SW480 (cell line): ENCODE measurements around the gene PRELID3B.
"Not testable (repeated sequence)": the region's sequence is repeated elsewhere in the genome, so short reads cannot be mapped to it uniquely, and the experiment has no call there.

Experiments
- DNase-seq: peaks from one replicate; pipeline ENCODE4 v3.0.0-alpha.2; 2016; ENCODE audit warnings: low spot score

Gene PRELID3B

DNA sequence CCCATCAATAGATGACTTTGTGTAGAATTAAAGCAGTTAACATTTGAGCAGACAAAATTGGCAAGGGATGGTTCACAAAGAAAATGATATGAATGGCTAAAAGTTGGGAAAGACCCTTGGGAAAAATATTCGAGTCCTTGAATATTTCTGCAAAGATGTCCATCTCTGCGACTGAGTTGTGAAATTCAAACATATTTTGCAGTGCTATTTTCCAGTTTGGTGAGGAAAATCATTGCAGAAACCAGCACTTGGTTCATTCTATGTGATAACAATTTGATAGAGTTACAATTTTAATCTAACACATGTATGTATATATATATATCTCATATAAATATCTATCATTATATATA, 6.1 kb upstream of the PRELID3B start:
- DNase-seq, result no peak

DNA sequence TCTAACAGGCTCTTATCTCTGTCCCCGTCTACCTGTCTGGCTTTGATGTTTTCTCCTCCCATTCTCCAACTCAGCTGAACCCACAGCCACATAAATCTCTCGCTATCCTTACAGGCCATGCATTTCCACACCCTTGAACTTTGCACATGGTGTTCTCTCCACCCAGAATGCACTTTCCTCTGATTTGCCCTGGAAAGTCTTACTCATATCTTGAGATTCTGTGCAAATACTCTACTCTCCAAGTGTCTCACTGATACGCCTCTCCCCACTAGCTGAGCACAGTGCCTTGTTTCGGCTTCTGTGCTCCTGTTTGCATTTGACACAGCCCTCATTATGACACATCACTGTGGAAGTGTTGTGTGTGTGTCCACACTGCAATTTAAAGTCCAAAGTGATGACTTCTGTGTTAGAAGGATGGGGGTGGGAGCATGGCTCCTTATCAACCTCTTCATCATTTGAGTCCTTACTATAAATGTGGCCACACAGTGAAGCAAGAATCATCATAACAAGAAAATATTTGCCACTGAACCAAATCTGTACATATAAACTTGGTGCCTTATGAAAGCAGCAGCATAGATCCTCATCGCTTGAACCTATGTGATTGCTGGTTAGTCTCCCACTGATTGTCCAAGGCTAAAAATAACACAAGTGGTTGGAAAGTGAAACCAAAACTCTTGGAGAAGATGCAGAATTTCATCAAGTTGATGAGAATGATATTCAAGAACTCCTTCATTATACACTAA, 5.5 kb upstream of the PRELID3B start:
- peak; percentile 50 for DNase-seq

DNA sequence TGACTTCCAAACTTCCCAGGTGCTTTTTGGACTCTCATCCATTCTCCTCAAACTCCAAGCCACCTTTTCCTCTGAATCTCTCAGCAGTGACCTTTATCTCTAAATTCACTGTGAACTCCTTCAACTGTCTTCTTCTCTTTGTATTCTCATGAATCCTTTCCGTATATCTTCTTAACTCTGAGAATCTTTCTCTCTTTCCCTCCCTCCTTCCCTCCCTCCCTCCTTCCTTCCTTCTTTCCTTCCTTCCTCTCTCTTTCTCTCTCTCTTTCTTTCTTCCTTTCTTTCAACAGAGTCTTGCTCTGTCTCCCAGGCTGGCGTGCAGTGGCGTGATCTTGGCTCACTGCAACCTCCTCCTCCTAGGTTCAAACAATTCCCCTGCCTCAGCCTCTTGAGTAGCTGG, 4.3 kb upstream of the PRELID3B start:
- no peak for DNase-seq

DNA sequence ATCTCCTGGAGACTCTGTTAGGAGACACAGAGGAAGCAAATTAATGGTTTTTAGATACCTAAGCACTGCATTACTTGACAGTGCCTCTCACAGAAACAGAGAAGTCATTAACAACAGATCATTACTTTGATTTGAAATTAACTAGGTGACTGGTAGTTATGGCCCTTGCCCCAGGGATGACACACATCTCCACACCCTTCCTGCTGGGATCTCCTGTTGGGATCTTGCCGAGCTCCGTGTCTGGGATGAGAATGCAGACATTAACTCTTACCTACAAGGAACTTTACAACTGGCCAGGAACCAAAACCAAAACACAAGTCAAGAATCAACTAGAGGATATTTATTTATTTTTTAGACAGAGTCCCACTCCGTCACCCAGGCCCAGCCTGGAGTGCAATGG, 2.2 kb upstream of the PRELID3B start:
- no peak for DNase-seq

DNA sequence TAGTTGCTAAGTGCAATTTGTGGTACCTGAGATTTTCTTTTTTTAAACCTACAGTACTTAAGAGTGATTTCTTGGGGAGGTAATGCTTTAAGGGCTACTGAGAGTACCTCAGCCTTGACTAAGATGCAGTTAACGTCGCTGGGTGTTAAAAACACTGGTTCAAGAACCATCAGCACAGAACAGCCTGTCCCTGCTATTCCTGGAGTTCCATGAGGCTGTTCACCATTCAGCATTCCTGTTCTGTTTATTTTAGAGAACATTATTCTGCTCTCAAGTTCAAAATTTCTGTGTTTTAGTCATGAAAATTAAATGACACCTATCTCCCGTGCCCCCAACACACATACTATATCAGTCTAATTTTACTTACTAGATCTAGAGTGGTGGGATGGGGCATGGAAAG, 1.7 kb upstream of the PRELID3B start:
- no peak for DNase-seq

DNA sequence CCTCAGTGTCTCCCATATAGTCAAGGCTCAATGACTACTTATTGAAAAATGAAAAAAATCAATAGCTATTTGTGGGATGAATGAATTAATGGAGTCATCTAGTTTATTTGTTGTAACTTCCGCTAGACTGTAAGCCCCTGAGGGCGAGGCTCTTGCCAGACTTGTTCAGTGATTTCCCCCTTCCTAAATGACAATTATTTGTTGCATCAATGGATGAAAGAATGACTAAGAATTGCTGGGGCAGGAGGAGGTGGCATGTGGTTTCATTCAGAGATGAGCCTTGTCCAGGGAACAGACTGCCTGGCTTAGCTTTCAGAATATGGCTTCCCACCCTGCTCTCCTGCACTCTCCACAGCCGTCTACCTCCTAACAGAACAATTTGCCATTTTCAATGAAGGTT, 1.1 kb upstream of the PRELID3B start:
- peak; percentile 52 for DNase-seq

DNA sequence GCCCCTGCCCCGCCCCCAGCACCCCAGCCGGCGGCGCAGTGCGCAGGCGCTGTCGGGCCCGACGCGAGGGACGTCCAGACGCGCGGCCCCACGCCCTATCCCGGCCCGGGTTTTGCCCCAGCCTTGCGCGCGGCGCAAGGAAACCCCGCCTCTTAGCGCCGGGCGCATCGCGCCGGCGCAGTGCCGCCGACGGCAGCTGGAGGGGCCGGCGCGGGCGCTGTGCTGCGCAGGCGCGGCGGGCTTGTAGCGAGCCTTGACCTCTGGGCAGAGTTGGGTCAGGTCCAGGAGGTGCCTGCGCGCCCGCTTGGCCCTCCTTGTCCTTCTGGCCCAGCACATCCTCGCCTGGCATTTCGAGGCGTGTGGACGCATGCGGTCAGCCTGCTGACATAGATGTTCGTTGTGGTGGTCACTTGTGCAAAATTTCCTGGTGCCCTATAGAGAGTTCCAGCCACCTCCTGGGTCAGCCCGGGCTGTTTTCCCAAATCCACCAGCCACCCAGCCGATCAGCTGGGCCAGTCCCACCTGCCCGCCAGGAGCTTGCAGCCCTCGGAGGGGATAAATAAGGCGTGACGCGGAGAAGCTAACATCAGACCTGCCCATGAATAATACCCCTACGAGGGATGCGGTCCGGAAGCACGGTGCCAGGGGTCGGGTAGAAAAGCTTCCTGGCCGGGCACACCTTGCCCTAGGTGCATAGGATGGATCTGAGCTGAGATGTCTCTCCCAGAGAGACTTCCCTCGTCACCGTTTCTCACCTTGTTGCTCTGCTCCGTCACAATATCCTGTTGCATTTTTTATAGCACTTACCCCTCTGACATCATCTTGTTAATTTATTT, 428 bp upstream of the PRELID3B start:
- DNase-seq, result peak; percentile 94

DNA sequence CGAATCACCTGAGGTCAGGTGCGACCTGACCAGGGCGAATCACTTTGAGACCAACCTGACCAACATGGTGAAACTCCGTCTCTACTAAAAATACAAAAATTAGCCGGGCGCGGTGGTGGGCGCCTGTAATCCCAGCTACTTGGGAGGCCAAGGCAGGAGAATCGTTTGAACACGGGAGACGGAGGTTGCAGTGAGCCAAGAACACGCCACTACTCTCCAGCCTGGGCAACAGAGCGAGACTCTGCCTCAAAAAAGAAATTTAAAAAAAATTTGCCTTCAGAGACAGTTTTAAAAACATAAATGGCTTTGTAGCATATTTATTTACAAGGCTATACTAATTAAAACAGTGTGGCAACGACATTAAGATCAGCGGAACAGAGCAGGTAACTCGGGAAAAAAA, 1.1 kb downstream of the PRELID3B start:
- DNase-seq, result not testable (repeated sequence)

DNA sequence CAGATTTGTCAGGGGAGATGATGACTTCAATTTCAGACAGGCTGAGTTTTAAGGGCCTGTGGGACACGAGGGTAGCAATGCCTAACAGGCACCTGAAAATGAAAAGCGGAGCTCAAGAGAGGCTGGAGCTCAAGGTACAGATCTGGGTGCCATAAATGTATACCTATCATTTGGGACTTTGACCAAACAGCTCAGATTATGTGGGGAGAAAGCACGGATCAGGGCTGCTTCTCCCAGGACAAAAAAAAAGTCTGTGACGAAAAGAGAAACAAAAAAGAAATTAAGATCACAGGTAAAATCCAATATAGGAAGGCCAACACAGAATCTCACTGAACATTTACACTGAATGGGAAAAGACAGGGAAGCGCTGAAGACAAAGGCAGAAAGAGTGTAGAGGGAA, 1.9 kb downstream of the PRELID3B start:
- no peak for DNase-seq

DNA sequence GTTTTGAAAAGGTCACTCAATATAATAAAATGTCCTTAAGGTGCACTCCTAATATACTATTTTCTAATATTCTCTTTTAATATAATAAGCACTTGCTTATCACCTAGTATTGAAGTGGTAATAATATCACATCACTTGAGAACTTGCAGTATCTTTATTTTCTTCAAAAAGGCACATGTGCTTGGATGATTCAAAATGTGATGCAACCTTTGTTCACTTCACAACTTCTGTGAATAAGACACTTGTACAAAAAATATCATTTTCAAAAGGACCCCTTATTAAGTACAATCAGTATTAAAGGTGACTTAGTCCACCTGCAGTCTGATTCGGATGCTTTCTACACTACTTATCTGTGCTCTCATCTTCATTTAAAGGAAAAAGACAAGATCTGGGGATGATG, 3.4 kb downstream of the PRELID3B start:
- no peak for DNase-seq

DNA sequence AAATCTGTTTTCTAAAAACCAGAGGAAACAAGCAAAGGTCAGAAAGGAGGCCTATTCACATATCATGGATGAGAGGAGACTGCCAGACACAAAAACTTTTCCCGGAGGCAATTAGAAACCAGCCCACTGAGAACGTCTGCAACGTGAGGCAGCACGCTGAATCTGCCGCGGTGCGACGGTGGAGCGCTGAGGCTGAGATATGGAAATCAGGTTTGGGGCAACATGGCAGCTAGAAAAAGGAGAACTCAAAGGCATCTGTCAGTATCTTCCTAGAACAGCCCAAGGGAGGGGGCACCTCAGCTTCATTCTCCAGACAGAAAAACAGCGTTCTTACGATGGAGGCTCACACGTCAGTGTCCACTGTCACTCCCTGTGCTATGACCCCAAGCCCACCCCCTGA, 5.2 kb downstream of the PRELID3B start:
- DNase-seq, result no peak

DNA sequence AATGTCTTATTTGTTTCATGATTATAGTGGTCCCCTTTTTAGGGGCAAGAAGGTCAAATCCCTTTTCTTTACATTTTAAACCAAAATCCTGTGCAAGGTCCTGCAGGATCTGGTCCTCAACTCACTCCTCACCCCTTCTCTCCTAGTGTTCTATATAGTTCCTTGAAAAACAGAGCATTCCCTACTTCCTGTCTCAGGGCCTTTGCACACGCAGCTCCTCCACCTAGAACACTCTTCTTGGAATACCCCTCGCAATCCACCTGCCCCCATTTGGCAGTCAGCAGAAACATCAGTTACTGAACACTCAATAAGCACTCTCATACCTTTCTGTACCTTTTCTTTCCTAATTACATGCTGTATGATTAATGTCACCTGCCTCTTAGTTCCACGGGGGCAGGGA, 7.2 kb downstream of the PRELID3B start:
- no peak for DNase-seq

DNA sequence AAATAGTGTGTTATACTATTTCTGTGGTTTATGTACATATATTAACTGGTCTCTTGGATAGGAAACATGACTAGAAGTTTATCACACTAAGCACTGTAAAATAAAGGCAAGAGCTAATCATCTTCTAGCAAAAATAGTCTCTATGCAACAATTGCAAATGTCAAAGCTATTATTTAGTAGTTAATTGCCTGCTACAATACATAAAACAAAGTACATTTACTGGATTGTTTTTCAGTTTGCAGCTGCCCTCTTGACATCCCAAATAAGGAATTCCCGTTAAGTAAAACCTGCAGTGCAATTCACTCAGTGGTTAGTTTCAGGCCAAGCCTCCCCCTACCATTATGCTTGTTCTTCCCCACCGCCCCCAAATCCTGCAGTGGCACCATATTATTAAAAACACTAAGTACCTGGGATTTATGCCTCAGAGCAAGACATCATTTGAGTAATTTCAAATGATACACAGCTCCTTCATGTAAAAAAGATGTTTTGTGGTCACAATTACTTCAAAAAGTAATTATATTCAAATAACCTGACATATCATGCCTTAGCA, 8.9 kb downstream of the PRELID3B start:
- no peak for DNase-seq

DNA sequence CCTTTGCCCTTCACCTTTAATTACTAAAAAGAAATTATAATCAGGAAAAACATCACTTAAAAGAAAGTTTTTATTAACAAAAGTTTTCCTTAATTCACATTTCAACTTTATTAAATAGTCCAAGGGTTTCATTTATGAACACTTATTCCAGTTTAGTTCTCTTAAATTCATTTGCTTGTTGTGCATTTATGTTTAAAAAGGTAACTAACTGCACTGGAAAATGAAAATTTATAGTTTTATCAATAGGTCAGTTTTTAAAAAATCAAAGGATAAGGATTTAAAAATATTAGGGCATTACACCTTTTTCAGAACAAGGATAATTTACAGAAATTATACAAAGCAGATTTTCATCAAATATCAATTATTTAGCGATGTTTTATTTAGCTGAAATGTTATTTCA, 9.5 kb downstream of the PRELID3B start:
- DNase-seq, result no peak

DNA sequence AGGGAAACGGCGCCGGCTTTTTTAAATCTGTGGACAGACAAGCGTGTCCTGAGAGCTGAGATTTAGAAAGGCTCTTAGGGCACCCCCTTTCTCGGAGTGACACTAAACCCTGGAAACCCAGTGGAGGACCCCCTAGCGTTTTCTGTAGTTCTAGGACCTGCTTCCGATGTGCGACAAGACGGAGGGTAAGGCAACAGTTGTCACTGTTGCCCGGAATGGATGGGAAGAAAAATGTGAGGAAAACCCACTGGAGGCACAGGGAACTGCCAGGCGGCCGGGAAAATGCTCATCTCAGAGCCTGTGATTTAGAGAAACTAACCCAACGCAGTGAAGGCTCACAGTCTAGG, 9.9 kb downstream of the PRELID3B start:
- DNase-seq, result peak; percentile 84

DNA sequence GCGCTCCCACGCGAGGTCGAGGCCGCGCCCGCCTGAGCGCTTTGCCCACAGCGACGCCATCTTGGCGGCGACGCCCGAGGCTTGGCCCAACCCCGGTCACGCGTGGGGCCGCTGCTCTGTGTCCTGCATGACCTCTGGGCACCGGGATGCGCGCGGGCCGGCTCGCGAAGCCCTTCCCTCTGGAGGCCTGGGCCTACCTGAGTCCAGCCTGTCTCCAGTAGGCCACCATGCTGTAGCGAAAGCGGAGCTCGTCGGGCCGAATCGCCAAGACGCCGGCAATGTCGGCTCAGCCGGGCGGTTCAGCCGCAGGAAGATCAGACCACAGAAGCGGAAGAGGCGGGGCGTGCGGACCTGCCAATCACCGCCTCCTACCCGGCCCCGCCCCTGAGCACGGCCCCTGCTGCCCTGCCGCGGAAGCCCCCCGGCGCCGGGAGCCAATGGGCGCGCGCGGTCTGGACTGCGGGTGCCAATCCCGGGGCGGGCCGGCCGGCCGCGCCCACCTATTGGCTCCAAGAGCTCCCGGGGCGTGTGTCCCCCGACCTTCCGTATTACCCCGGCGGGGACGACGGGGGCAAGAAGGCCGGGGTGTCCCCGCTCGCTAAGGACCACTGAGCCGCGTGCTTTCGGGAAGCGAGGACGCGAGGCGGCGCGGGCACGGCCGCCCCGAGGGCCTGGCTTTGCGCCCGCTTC, 10.4 kb downstream of the PRELID3B start, which contains the start of gene ATP5F1E:
Gene ATP5F1E, minus strand, starts transcription at position 313 of the 690 bp plus-strand sequence. Its CDS starts 84 bp downstream, at position 229.
- DNase-seq, result peak; percentile 98

DNA sequence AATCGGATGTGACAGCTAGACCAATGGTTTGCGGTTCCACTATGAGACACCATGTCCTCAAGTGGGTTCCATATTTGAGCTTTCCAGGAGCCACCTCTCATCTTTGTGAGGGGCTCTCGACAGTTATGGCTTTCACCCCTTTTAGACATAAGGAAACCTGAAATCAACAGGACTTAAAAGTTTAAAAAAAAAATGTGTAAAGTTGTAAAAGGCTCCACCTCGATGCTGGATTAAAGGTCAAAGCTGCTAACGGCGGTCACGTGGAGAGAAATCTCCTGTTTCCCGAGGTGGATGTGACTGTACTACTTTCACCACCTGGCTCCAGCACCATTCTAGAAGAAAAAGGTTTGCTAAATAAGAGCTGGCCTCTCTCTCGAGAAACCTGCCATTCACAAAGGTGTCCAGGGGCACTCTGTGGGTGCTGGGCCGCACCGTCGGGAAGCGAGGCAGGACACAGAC, 11.0 kb downstream of the PRELID3B start:
- peak; percentile 34 for DNase-seq

DNA sequence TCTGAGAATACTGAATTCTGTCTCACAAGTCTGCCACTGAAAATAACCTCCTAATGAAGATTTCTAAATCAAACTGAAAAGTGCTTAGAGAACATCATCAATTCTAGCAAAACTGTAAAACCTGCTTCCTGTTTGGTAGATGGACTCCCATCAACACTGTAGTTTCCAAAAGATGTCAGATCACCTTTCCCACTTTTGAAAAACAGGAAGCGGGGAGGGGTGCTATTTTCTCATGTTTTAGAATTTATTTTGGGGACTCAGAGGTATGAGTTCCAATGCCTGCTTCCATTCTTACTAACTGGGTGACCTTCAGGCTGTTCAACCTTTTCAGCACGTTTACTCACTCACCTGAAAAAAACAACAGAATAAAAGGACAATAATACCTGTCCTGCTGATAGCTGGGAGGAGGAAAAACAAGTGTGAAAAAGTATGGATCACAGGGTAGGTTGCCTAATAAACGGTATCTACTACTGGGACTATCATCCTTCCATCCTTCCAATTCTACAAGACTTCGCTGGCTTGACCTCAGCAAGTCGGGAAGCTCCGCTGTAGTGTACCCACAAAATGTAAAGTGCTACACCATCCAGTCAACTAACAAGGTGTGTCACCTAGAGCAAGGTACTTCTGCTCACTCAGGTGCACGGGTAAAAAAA, 11.5 kb downstream of the PRELID3B start:
- DNase-seq, result peak; percentile 76

DNA sequence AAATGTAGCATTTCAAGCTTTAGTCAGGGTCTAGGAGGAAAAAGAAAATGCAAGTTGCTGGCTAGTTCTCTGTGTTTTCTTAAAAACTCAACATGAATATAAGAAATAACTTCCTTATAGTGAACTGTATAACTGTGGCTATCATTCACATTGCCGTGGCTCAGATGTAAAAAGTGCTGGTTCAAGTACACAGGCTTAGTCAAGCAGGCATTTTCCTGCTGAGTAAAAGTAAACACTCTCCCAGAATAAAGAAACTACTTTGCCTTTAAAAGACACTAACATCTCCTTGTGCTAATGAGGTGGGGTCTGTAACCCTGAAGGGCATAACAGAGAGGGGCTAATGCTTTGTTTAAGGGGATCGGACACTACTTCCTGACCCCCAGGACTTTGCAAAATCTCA, 13.8 kb downstream of the PRELID3B start:
- no peak for DNase-seq

DNA sequence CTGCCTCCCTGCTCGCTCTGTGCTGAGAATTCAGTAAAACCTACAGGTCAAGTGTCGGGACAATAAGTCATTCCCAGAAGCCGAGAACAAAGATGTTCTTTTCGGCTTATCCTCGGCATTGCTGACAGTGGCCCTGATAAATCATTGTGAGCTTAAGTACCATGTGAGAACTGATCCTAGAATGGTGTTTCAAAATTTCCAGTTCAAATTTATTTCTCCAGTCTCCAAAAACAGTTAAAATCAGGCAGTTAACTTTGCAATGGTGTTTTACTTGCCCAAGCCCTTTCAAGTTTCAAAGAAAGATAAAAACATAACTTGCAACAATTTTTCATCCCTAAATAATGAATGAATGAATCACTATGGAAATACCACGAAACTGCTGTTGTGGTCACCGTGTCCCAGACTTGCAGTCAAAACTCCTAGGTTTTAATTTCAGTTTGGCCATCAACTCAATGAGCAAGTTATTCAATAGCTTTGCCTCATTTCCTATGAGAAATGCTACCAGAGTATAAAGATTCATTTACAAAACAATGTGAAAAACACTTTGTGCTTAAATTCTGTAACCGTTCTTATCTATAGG, 14.8 kb downstream of the PRELID3B start:
- DNase-seq, result no peak

DNA sequence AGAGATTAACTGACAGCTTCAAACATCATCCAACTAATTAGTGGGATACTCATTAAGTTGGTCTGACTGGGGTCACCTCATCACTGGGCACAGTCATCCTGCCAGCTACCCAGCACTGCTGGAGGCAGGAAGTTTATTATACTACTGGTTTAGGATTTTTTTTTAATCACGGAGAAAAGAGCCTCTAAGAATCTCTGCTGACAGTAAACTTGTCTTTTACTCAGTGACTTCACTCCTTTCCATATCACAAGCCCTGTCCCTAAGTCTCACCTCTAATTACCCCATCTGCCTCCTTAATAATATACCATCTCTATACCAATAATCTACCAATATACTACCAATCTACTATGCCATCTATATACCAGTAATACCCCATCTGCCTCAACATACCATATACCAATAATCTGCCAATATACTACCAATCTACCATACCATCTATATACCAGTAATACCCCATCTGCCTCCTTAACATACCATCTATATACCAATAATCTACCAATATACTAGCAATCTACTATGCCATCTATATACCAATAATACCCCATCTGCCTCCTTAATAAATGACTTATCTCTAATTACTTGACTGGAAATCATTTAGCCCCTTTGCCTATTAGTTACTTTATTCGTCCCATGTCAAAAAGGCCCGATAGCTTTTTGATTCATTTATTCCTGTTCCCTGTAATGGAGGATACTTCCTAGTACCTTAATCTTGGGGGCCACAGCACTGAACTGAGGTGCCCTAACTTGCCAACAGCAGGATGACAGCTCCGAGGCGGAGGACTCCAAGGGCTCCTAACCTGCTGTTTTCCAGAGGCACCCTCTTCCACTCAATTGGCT, 15.5 kb downstream of the PRELID3B start:
- DNase-seq, result no peak
